ENCODE data around the gene FADS6. TPM values are rescaled to one million over a fixed set of nuclear protein-coding genes. Genes with fewer than 3 reads are reported as not detected.

Gene FADS6
- total and polyA plus RNA-seq, 2 of the 13 experiments (the other 11 are each of a cell fraction or from before 2014, with no cell fraction given), result 0.11 TPM

GRCh38 chr17:74852237-74853047, 41.0 kb downstream of the FADS6 start (continued):
- TF ChIP-seq ZNF362 (CRISPR knock-in tag; IDR thresholded peaks at IDR 0.05; ENCODE audit: borderline replicate concordance) (0 out of 2 replicates have a peak, but pooled peaks have one; percentile 8), SMARCC2 (IDR thresholded peaks at IDR 0.05) (no peak), ZNF639 (CRISPR knock-in tag; conservative IDR thresholded peaks at IDR 0.05) (no peak), BCL3 (CRISPR knock-in tag; IDR thresholded peaks at IDR 0.05) (0 out of 2 replicates have a peak, but pooled peaks have one; percentile 56), ZNF33B (CRISPR knock-in tag; IDR thresholded peaks at IDR 0.05) (0 out of 2 replicates have a peak, but pooled peaks have one; percentile 37), NR2F2 (IDR thresholded peaks at IDR 0.05; ENCODE audit: borderline replicate concordance, low read depth) (no peak), ZNF367 (CRISPR knock-in tag; IDR thresholded peaks at IDR 0.05; ENCODE audit: borderline replicate concordance) (peak; percentile 44; the same call in 1 of the 2 replicates), KLF15 (CRISPR knock-in tag; IDR thresholded peaks at IDR 0.05; ENCODE audit: borderline replicate concordance) (no peak), ZNF773 (CRISPR knock-in tag; IDR thresholded peaks at IDR 0.05; ENCODE audit: borderline replicate concordance) (0 out of 2 replicates have a peak, but pooled peaks have one; percentile 43), NR2F6 (IDR thresholded peaks at IDR 0.05) (no peak), NR2F6 (CRISPR knock-in tag; IDR thresholded peaks at IDR 0.05) (no peak), MED8 (CRISPR knock-in tag; IDR thresholded peaks at IDR 0.05; ENCODE audit: insufficient replicate concordance) (no peak), HHEX (CRISPR knock-in tag; IDR thresholded peaks at IDR 0.05) (no peak), ZNF576 (CRISPR knock-in tag; IDR thresholded peaks at IDR 0.05) (no peak), KIAA2018 (CRISPR knock-in tag; IDR thresholded peaks at IDR 0.05; ENCODE audit: borderline replicate concordance) (no peak), TEAD3 (CRISPR knock-in tag; optimal IDR thresholded peaks at IDR 0.05; ENCODE audit: borderline replicate concordance) (peak; percentile 82), GABPB1 (CRISPR knock-in tag; IDR thresholded peaks at IDR 0.05) (peak; percentile 61)
